A549 (cell line): Measurements from ENCODE around the gene GNPDA2. TPM values are rescaled to one million over a fixed set of nuclear protein-coding genes. Genes with fewer than 3 reads are reported as not detected.

ENCODE experiments used
- ATAC-seq, 2 experiments: fragments of 200-7000 bp in 1 of 2; fragments of >200 bp in 1 of 2; cut with Nextera tagmentation in 1 of 2; cut with Tn5 transposase in 1 of 2; 3 replicates each; pipeline versions ENCODE4 v1.8.0 to v1.9.1; 2018 to 2020; ENCODE audit warnings: mild to moderate bottlenecking in 1 of 2, moderate library complexity in 1 of 2
- CTCF ChIA-PET: fragments of 300-600 bp; sonication (Branson Sonifier 250); formaldehyde crosslinking; extraction: SDS; loops from one replicate; lab custom pipeline; 2021; ENCODE audit warnings: antibody characterized with exemption, inconsistent platforms; lab: Yijun Ruan, JAX
- POLR2A ChIA-PET: fragments of 350-600 bp; formaldehyde crosslinking; extraction: SDS; loops from one replicate; lab custom pipeline; 2021; ENCODE audit warnings: antibody characterized with exemption, inconsistent platforms; lab: Yijun Ruan, JAX
- DNase-seq, 2 experiments: peaks; one replicate each; pipeline versions ENCODE4 v3.0.0 to v3.0.0-alpha.2; 2011 to 2016; ENCODE audit warnings: low read depth in 1 of 2, low spot score in 1 of 2
- FAIRE-seq: peaks from 2 replicates; lab custom pipeline; 2011; peaks lifted over from hg19 to GRCh38; lab: Jason Lieb, UNC
- H3K27ac ChIP-seq, 2 experiments: fragments of >200 bp; sonication (Bioruptor Twin); formaldehyde crosslinking; 3 replicates each; pipeline ENCODE4 v1.5.1; 2016 to 2017
- H3K4me1 ChIP-seq: fragments of >200 bp; sonication (Bioruptor Twin); formaldehyde crosslinking; 3 replicates; pipeline ENCODE4 v1.6.1; 2016
- H3K4me2 ChIP-seq: fragments of >200 bp; sonication (Bioruptor Twin); formaldehyde crosslinking; 3 replicates; pipeline ENCODE4 v1.6.1; 2016
- H3K4me3 ChIP-seq: fragments of >200 bp; sonication (Bioruptor Twin); formaldehyde crosslinking; 3 replicates; pipeline ENCODE4 v1.5.1; 2016
- H3K9me3 ChIP-seq: fragments of >200 bp; sonication (Bioruptor Twin); formaldehyde crosslinking; 3 replicates; pipeline ENCODE4 v1.6.1; 2016
- BCL3 ChIP-seq: fragments of >200 bp; sonication (Bioruptor Twin); formaldehyde crosslinking; IDR thresholded peaks from 3 replicates; pipeline ENCODE4 v1.6.1; 2016
- CBX2 ChIP-seq: fragments of 200-600 bp; sonication (generic); IDR thresholded peaks from 2 replicates; pipeline ENCODE4 v1.6.1; 2016; ENCODE audit warnings: low read depth, mild to moderate bottlenecking, borderline replicate concordance
- CBX8 ChIP-seq: fragments of 200-600 bp; sonication (generic); IDR thresholded peaks from 2 replicates; pipeline ENCODE4 v1.6.1; 2016
- CHD2 ChIP-seq: fragments of 150-350 bp; IDR thresholded peaks from 2 replicates; pipeline ENCODE4 v1.6.1; 2014; ENCODE audit warnings: low read length; ENCODE audit not compliant: partially characterized antibody
- CHD4 ChIP-seq: fragments of 200-600 bp; sonication (generic); IDR thresholded peaks from 2 replicates; pipeline ENCODE4 v1.6.1; 2016; ENCODE audit warnings: antibody characterized with exemption, mild to moderate bottlenecking, borderline replicate concordance
- EHMT2 ChIP-seq: fragments of 200-600 bp; sonication (generic); IDR thresholded peaks from 2 replicates; pipeline ENCODE4 v1.6.1; 2016; ENCODE audit warnings: antibody characterized with exemption, low read depth, mild to moderate bottlenecking, moderate library complexity
- FOSB ChIP-seq: fragments of 250-450 bp; sonication (Bioruptor Pico); IDR thresholded peaks from 2 replicates; pipeline ENCODE4 v1.5.0; 2020; ENCODE audit warnings: mild to moderate bottlenecking, moderate library complexity
- FOSL2 ChIP-seq, 2 experiments: fragments of 450-650 bp in 1 of 2; fragments of >200 bp in 1 of 2; sonication (Bioruptor Twin) in 1 of 2; formaldehyde crosslinking; IDR thresholded peaks; 2 replicates each; pipeline versions ENCODE4 v1.5.0 to v1.6.1; 2016 to 2020; ENCODE audit warnings: mild to moderate bottlenecking in 1 of 2, moderate library complexity in 1 of 2
- FOXS1 ChIP-seq: fragments of 250-450 bp; sonication (Bioruptor Pico); IDR thresholded peaks from 2 replicates; pipeline ENCODE4 v1.5.0; 2020; ENCODE audit warnings: mild to moderate bottlenecking, moderate library complexity
- GATA3 ChIP-seq: IDR thresholded peaks from 2 replicates; pipeline ENCODE4 v1.6.1; 2012; ENCODE audit warnings: borderline replicate concordance
- HOXB5 ChIP-seq: fragments of 250-450 bp; sonication (Bioruptor Pico); IDR thresholded peaks from 2 replicates; pipeline ENCODE4 v1.5.0; 2020; ENCODE audit warnings: mild to moderate bottlenecking, moderate library complexity
- JUN ChIP-seq, 2 experiments: fragments of >200 bp; sonication (Bioruptor Twin); formaldehyde crosslinking; IDR thresholded peaks; 2 replicates in 1 of 2; 3 replicates in 1 of 2; pipeline ENCODE4 v1.6.1; 2016 to 2017
- JUNB ChIP-seq: fragments of >200 bp; sonication (Bioruptor Twin); formaldehyde crosslinking; IDR thresholded peaks from 2 replicates; pipeline ENCODE4 v1.6.1; 2016
- MAX ChIP-seq: IDR thresholded peaks from 2 replicates; pipeline ENCODE4 v1.6.1; 2012
- MAZ ChIP-seq: fragments of 150-350 bp; IDR thresholded peaks from 2 replicates; pipeline ENCODE4 v1.6.1; 2014; ENCODE audit warnings: antibody characterized with exemption, low read depth, low read length, borderline replicate concordance
- MYC ChIP-seq: IDR thresholded peaks from 2 replicates; pipeline ENCODE4 v1.6.1; 2012; ENCODE audit warnings: mild to moderate bottlenecking, inconsistent platforms, low read length, improper control_type of control experiment, borderline replicate concordance
- NPAS2 ChIP-seq: fragments of 250-450 bp; sonication (Bioruptor Pico); IDR thresholded peaks from 2 replicates; pipeline ENCODE4 v1.8.0; 2022; ENCODE audit warnings: mild to moderate bottlenecking, moderate library complexity, borderline replicate concordance
- NR3C1 ChIP-seq: fragments of >200 bp; sonication (Bioruptor Twin); formaldehyde crosslinking; IDR thresholded peaks from 3 replicates; pipeline ENCODE4 v1.6.1; 2017
- PHF8 ChIP-seq: fragments of 200-600 bp; sonication (generic); IDR thresholded peaks from 2 replicates; pipeline ENCODE4 v1.6.1; 2016; ENCODE audit warnings: low read depth, mild to moderate bottlenecking, antibody characterized with exemption, moderate library complexity, borderline replicate concordance
- POLR2A ChIP-seq: IDR thresholded peaks from 2 replicates; pipeline ENCODE4 v1.6.1; 2012; ENCODE audit warnings: mild to moderate bottlenecking, low read length
- POLR2AphosphoS2 ChIP-seq: conservative IDR thresholded peaks from 2 replicates; pipeline ENCODE4 v1.6.1; 2012; ENCODE audit warnings: low read length, improper control_type of control experiment, inconsistent platforms
- SREBF2 ChIP-seq: fragments of 450-650 bp; IDR thresholded peaks from 2 replicates; pipeline ENCODE4 v1.6.1; 2014; ENCODE audit warnings: mild to moderate bottlenecking, moderate library complexity
- TFCP2L1 ChIP-seq: fragments of 250-450 bp; sonication (Bioruptor Pico); IDR thresholded peaks from 2 replicates; pipeline ENCODE4 v1.5.0; 2021; ENCODE audit warnings: mild to moderate bottlenecking
- USF2 ChIP-seq: fragments of 450-650 bp; IDR thresholded peaks from 2 replicates; pipeline ENCODE4 v1.6.1; 2014; ENCODE audit warnings: antibody characterized with exemption
- ZFP36 ChIP-seq: fragments of 450-650 bp; IDR thresholded peaks from 2 replicates; pipeline ENCODE4 v1.6.1; 2014; ENCODE audit warnings: borderline replicate concordance; ENCODE audit not compliant: partially characterized antibody
- ZNF302 ChIP-seq: fragments of 250-450 bp; sonication (Bioruptor Pico); IDR thresholded peaks from 2 replicates; pipeline ENCODE4 v1.9.0; 2021; ENCODE audit warnings: inconsistent platforms, mild to moderate bottlenecking, moderate library complexity
- ZSCAN20 ChIP-seq: fragments of 250-450 bp; sonication (Bioruptor Pico); IDR thresholded peaks from 2 replicates; pipeline ENCODE4 v1.8.0; 2022; ENCODE audit warnings: mild to moderate bottlenecking, moderate library complexity
- WGBS: methylation state at CpG from one replicate; pipeline ENCODE4 v1.1.6; 2017; ENCODE audit errors: missing lambda C conversion rate; 5-methylcytosine and 5-hydroxymethylcytosine counted together
- polyA plus RNA-seq, 4 experiments: library from polyadenylated mRNA; depleted of rRNA in 3 of 4; stranded (reverse); fragments of >200 nt; fragmentation: RNase III in 1 of 4; extraction: RNeasy Plus Mini Kit Qiagen cat#74134 plus additional on column Dnase treatment in 1 of 4; gene quantifications; 2 replicates in 3 of 4; 3 replicates in 1 of 4; pipeline ENCODE4 v1.2.3, GENCODE V29; 2011 to 2017
- TF ChIP-seq, protein P1 (sequence below): fragments of 250-450 bp; sonication (Bioruptor Pico); IDR thresholded peaks from 2 replicates; pipeline ENCODE4 v1.5.0; 2020; ENCODE audit warnings: low read depth, mild to moderate bottlenecking, moderate library complexity

GNPDA2 gene
- polyA plus RNA-seq, 2 of the 4 experiments (the other 2 are of a cell fraction), result 12.2 to 19.7 TPM

GRCh38 chr4:44720371-44720770, 6.0 kb downstream of the GNPDA2 start:
- no peak for ATAC-seq
- Histone ChIP-seq H3K4me1 (0 out of 3 replicates have a peak, but pooled peaks cover 6% of the 10 kb centered on the region), H3K4me2 (no peak overlapping the region), H3K4me3 (no peak overlapping the region), H3K27ac (no peak overlapping the region), H3K9me3 (no peaks in the 10 kb centered on the region)
- ChIA-PET POLR2A (interaction anchor here (0.6 kb wide), 1 partner anchor 72 kb away, joined by 4 read pairs; no protein-coding TSS in a partner anchor), CTCF (no interaction called here)
- 88% methylated on average over 4 of the region's 4 CpGs for WGBS
- no peak for DNase-seq
- no peak for FAIRE-seq
- TF ChIP-seq CBX2 (no peak), ZFP36 (no peak), FOSB (CRISPR knock-in tag) (no peak), MYC (no peak), TFCP2L1 (CRISPR knock-in tag) (no peak), SREBF2 (no peak), FOXS1 (no peak)

DNA sequence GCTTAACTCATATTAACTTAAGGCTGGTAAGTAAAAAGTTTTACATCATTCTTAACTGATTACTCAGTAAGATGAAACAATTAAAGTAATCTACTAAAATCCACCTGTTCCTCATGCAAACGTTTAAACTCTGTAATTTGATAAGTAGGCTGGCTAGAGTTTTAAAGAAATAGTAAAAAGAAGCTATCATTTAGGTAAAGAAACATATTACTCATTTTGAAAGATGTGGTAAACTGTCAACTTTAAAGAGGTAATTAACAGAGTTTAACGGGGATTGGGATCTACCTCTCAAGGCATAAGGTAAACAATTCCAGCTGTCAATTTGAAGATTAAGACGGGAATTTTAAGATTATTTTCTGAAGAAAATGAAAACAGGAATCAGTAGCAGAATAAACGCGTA, 9.8 kb downstream of the GNPDA2 start:
- Histone ChIP-seq H3K4me1 (no peaks in the 10 kb centered on the region), H3K4me2 (no peak overlapping the region), H3K9me3 (no peaks in the 10 kb centered on the region), H3K4me3 (no peak overlapping the region), H3K27ac (no peak overlapping the region)
- ChIA-PET POLR2A (no interaction called here), CTCF (no interaction called here)
- ATAC-seq (no peak), DNase-seq (no peak), FAIRE-seq (no peak)
- 74% methylated on average over 5 of the region's 5 CpGs for WGBS
- no peak for TF ChIP-seq JUN (IDR thresholded peaks at IDR 0.05)
- no peak for TF ChIP-seq ZNF302
- no peak for TF ChIP-seq CHD4
- TF ChIP-seq HOXB5, result no peak
- no peak for TF ChIP-seq PHF8
- TF ChIP-seq CBX8, result no peak
- TF ChIP-seq, protein P1, sequence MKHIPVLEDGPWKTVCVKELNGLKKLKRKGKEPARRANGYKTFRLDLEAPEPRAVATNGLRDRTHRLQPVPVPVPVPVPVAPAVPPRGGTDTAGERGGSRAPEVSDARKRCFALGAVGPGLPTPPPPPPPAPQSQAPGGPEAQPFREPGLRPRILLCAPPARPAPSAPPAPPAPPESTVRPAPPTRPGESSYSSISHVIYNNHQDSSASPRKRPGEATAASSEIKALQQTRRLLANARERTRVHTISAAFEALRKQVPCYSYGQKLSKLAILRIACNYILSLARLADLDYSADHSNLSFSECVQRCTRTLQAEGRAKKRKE, result no peak
- no peak for TF ChIP-seq CBX2
- no peak for TF ChIP-seq ZSCAN20 (CRISPR knock-in tag)
- TF ChIP-seq FOXS1, result no peak
- no peak for TF ChIP-seq POLR2AphosphoS2
- TF ChIP-seq EHMT2, result no peak
- no peak for TF ChIP-seq MAZ
- no peak for TF ChIP-seq FOSL2 (IDR thresholded peaks at IDR 0.05)
- TF ChIP-seq FOSL2 (CRISPR knock-in tag; IDR thresholded peaks at IDR 0.05), result no peak
- no peak for TF ChIP-seq NPAS2
- TF ChIP-seq BCL3, result no peak
- TF ChIP-seq USF2, result no peak
- no peak for TF ChIP-seq MAX
- TF ChIP-seq JUNB, result no peak

DNA sequence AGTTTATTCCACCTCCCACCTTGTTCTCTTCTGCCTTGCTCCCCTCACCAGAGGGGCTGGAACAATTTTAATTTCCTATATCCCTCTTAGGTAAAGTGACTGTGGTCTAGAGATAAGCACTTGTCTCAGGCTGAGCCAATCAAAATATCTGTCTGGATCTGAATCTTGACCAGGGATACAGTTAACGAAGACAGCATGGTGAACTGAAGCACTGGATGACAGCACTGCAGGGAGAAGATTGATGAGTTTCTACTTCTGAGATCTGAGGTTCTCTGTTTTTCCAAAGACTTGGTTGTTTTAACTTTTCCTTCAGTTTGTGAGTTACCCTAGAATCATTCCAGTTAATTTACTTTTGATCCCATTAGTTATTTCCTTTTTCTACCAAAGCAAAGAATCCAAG, 13.2 kb downstream of the GNPDA2 start:
- Histone ChIP-seq H3K4me2 (no peak overlapping the region), H3K4me1 (no peaks in the 10 kb centered on the region), H3K9me3 (no peaks in the 10 kb centered on the region), H3K4me3 (no peak overlapping the region), H3K27ac (no peak overlapping the region)
- no peak for FAIRE-seq
- CTCF ChIA-PET, result no interaction called here
- POLR2A ChIA-PET, result no interaction called here
- 100% methylated on average over 1 of the region's 1 CpG for WGBS
- TF ChIP-seq CBX8 (no peak), NR3C1 (no peak), ZNF302 (no peak), GATA3 (no peak), CBX2 (no peak), POLR2A (no peak), BCL3 (no peak), POLR2AphosphoS2 (no peak), NPAS2 (no peak), CHD2 (no peak), JUNB (no peak), USF2 (no peak)
- no peak for ATAC-seq
- DNase-seq, result no peak
